Breast epithelium (tissue), 3 donors: ENCODE results near the gene PRKAR1B.

Experiments used
- CTCF ChIP-seq, 3 donors: fragments of 450-650 bp; IDR thresholded peaks; one replicate each; pipeline ENCODE4 v1.5.1; 2016 to 2017; ENCODE audit warnings: antibody characterized with exemption in 3 of 3, mild to moderate bottlenecking in 3 of 3, moderate library complexity in 3 of 3
- POLR2A ChIP-seq: fragments of 450-650 bp; IDR thresholded peaks from one replicate; pipeline ENCODE4 v1.6.1; 2016; ENCODE audit warnings: antibody characterized with exemption, mild to moderate bottlenecking, moderate library complexity

GRCh38 chr7:727806-728460, 852 bp upstream of the PRKAR1B start:
- TF ChIP-seq CTCF (IDR thresholded peaks at IDR 0.05) (no peak), POLR2A (no peak)
